K562 (cell line): ENCODE measurements around the gene LSM6. TPM values are rescaled to one million over a fixed set of nuclear protein-coding genes. Genes with fewer than 3 reads are reported as not detected.

Experiments
- ATAC-seq: fragments of 200-7000 bp; cut with Tn5 transposase; 3 replicates; pipeline ENCODE4 v1.9.1; 2020; ENCODE audit warnings: moderate library complexity
- BruUV-seq: library from RNA; stranded (reverse); fragments of 400-500 nt; replicated peaks from 2 replicates; lab custom pipeline; 2021; lab: Mats Ljungman, UMichigan
- CTCF ChIA-PET: fragments of 300-600 bp; formaldehyde crosslinking; extraction: SDS; loops from one replicate; lab custom pipeline; 2021; ENCODE audit warnings: low intra/inter-chr PET ratio; lab: Yijun Ruan, JAX
- POLR2A ChIA-PET: fragments of 300-600, 350-650 bp; sonication (Branson Sonifier 250); formaldehyde crosslinking; extraction: SDS; loops from one replicate; lab custom pipeline; 2021; ENCODE audit warnings: antibody characterized with exemption, inconsistent platforms; lab: Yijun Ruan, JAX
- DNase-seq, 4 experiments: peaks; one replicate each; pipeline versions ENCODE4 v3.0.0 to v3.0.0-alpha.2; 2011 to 2018; ENCODE audit warnings: low spot score in 3 of 4, mixed read lengths in 3 of 4; ENCODE audit errors: extremely low read depth in 1 of 4
- FAIRE-seq: peaks from 2 replicates; lab custom pipeline; 2011; peaks lifted over from hg19 to GRCh38; lab: Jason Lieb, UNC
- H2AFZ ChIP-seq: 2 replicates; pipeline ENCODE4 v1.6.0; 2011; ENCODE audit warnings: low read depth, low read length, control low read depth, inconsistent platforms
- H3K27ac ChIP-seq: fragments of 200-600 bp; 3 replicates; pipeline ENCODE4 v1.8.0; 2011; ENCODE audit warnings: low read depth, mild to moderate bottlenecking, control low read depth, inconsistent platforms, low read length, moderate library complexity, mixed read lengths; ENCODE audit errors: extremely low read depth
- H3K27me3 ChIP-seq, 2 experiments: fragments of 300-600 bp in 1 of 2; 2 replicates in 1 of 2; 3 replicates in 1 of 2; pipeline versions ENCODE4 v1.6.0 to v1.8.0; 2011; ENCODE audit warnings: inconsistent platforms in 2 of 2, low read length in 2 of 2, mild to moderate bottlenecking in 1 of 2, mixed read lengths in 1 of 2, moderate library complexity in 1 of 2; ENCODE audit not compliant: control insufficient read depth in 2 of 2, insufficient read depth in 2 of 2
- H3K36me3 ChIP-seq: fragments of 300-600 bp; 3 replicates; pipeline ENCODE4 v1.8.0; 2011; ENCODE audit warnings: mild to moderate bottlenecking, low read length, inconsistent platforms; ENCODE audit not compliant: control insufficient read depth, insufficient read depth
- H3K4me1 ChIP-seq, 2 experiments: fragments of 200-600 bp in 1 of 2; replicated peaks in 1 of 2; 2 replicates in 1 of 2; 3 replicates in 1 of 2; pipeline versions ENCODE4 v1.5.1 to v1.8.0; 2011; ENCODE audit warnings: inconsistent platforms in 2 of 2, low read length in 2 of 2, mild to moderate bottlenecking in 1 of 2, mixed read lengths in 1 of 2, moderate library complexity in 1 of 2; ENCODE audit not compliant: control insufficient read depth in 2 of 2, insufficient read depth in 2 of 2
- H3K4me2 ChIP-seq: 2 replicates; pipeline ENCODE4 v1.6.1; 2011; ENCODE audit warnings: low read length, control low read depth, inconsistent platforms, mixed read lengths; ENCODE audit not compliant: insufficient read depth
- H3K4me3 ChIP-seq: fragments of 200-600 bp; sonication (generic), shearing (Covaris generic); 2 replicates; pipeline ENCODE4 v1.5.1; 2016; ENCODE audit warnings: control low read depth, inconsistent platforms
- H3K79me2 ChIP-seq: fragments of 200-600 bp; 3 replicates; pipeline ENCODE4 v1.8.0; 2011; ENCODE audit warnings: low read length, inconsistent platforms; ENCODE audit not compliant: control insufficient read depth, insufficient read depth
- H3K9ac ChIP-seq, 2 experiments: 2 replicates each; pipeline versions ENCODE4 v1.6.0 to v1.6.1; 2011; ENCODE audit warnings: low read depth in 2 of 2, low read length in 2 of 2, control low read depth in 1 of 2, inconsistent platforms in 1 of 2, mild to moderate bottlenecking in 1 of 2, mixed read lengths in 1 of 2; ENCODE audit not compliant: insufficient read depth in 1 of 2
- H3K9me1 ChIP-seq: one replicate; pipeline ENCODE4 v1.6.0; 2011; ENCODE audit warnings: inconsistent platforms, mild to moderate bottlenecking, low read length, moderate library complexity; ENCODE audit not compliant: control insufficient read depth, insufficient read depth
- H3K9me3 ChIP-seq: replicated peaks from 2 replicates; pipeline ENCODE4 v1.5.1; 2011; ENCODE audit warnings: low read depth, low read length, inconsistent platforms; ENCODE audit not compliant: control insufficient read depth, insufficient read depth
- H4K20me1 ChIP-seq: replicated peaks from 2 replicates; pipeline ENCODE4 v1.6.1; 2011; ENCODE audit warnings: low read length, inconsistent platforms, mixed read lengths; ENCODE audit not compliant: control insufficient read depth, insufficient read depth
- CBX8 ChIP-seq: fragments of 200-600 bp; sonication (generic); IDR thresholded peaks from 2 replicates; pipeline ENCODE4 v1.6.1; 2012; ENCODE audit warnings: borderline replicate concordance, mixed run types, low read depth, mild to moderate bottlenecking, moderate library complexity, mixed read lengths, low read length, control low read depth, inconsistent platforms; ENCODE audit not compliant: poor library complexity, severe bottlenecking; ENCODE audit errors: extremely low read depth
- FOXA1 ChIP-seq: fragments of 450-650 bp; IDR thresholded peaks from 2 replicates; pipeline ENCODE4 v1.6.1; 2016; ENCODE audit warnings: mild to moderate bottlenecking, borderline replicate concordance
- ID3 ChIP-seq, 2 experiments: fragments of 250-450 bp in 1 of 2; fragments of 450-650 bp in 1 of 2; sonication (Bioruptor Pico) in 1 of 2; IDR thresholded peaks; 2 replicates each; pipeline versions ENCODE4 v1.6.1 to v1.8.0; 2016 to 2021; ENCODE audit warnings: mild to moderate bottlenecking in 2 of 2, moderate library complexity in 2 of 2, missing compliant biosample characterization in 1 of 2, missing genetic modification characterization in 1 of 2
- JUNB ChIP-seq: fragments of 450-650 bp; formaldehyde crosslinking; conservative IDR thresholded peaks from 2 replicates; pipeline ENCODE4 v1.4.0; 2020; ENCODE audit warnings: mild to moderate bottlenecking
- LEF1 ChIP-seq: fragments of 450-650 bp; IDR thresholded peaks from 2 replicates; pipeline ENCODE4 v1.6.1; 2016; ENCODE audit warnings: mild to moderate bottlenecking
- MYBL2 ChIP-seq, 2 experiments: fragments of 450-650 bp in 1 of 2; sonication (generic) in 1 of 2; formaldehyde crosslinking in 1 of 2; IDR thresholded peaks; 2 replicates each; pipeline versions ENCODE4 v1.6.1 to v1.8.1; 2017 to 2022; ENCODE audit warnings: borderline replicate concordance in 1 of 2, inconsistent platforms in 1 of 2, low read depth in 1 of 2, mild to moderate bottlenecking in 1 of 2, missing genetic modification reagents in 1 of 2, moderate library complexity in 1 of 2
- PTRF ChIP-seq: fragments of 450-650 bp; IDR thresholded peaks from 2 replicates; pipeline ENCODE4 v1.6.1; 2016; ENCODE audit warnings: mild to moderate bottlenecking, missing genetic modification characterization, missing compliant biosample characterization
- PYGO2 ChIP-seq: fragments of 450-650 bp; IDR thresholded peaks from 2 replicates; pipeline ENCODE4 v1.6.1; 2016; ENCODE audit warnings: mild to moderate bottlenecking, missing genetic modification characterization, moderate library complexity, missing compliant biosample characterization
- RNF2 ChIP-seq: sonication (generic); IDR thresholded peaks from 2 replicates; pipeline ENCODE4 v1.6.1; 2016
- SIRT6 ChIP-seq: IDR thresholded peaks from one replicate; pipeline ENCODE4 v1.6.1; 2012; ENCODE audit warnings: low read depth, mild to moderate bottlenecking, control low read depth, inconsistent platforms, low read length, moderate library complexity
- ZFX ChIP-seq: sonication (generic); formaldehyde crosslinking; IDR thresholded peaks from 2 replicates; pipeline ENCODE4 v1.8.0; 2022; ENCODE audit warnings: mild to moderate bottlenecking, missing genetic modification reagents, moderate library complexity
- ZNF551 ChIP-seq: fragments of 250-450 bp; sonication (Bioruptor Pico); IDR thresholded peaks from 2 replicates; pipeline ENCODE4 v1.5.0; 2021; ENCODE audit warnings: mild to moderate bottlenecking, moderate library complexity
- ZNF780A ChIP-seq: fragments of 250-450 bp; sonication (Bioruptor Pico); IDR thresholded peaks from 2 replicates; pipeline ENCODE4 v1.5.0; 2021; ENCODE audit warnings: mild to moderate bottlenecking
- ZSCAN29 ChIP-seq: fragments of 450-650 bp; IDR thresholded peaks from 2 replicates; pipeline ENCODE4 v1.6.1; 2017
- WGBS: fragments of 100-300 bp; shearing (Covaris generic); methylation state at CpG from one replicate; pipeline ENCODE4 v1.1.6; 2016; ENCODE audit warnings: low coverage, mixed read lengths; ENCODE audit not compliant: insufficient coverage; ENCODE audit errors: missing lambda C conversion rate; 5-methylcytosine and 5-hydroxymethylcytosine counted together
- in situ Hi-C: fragments of 300-500 bp; cut with MboI; formaldehyde crosslinking; loops from 4 replicates; pipeline ENCODE4 v1.15.0; 2018; ENCODE audit warnings: inconsistent platforms, mixed read lengths
- intact Hi-C: fragments of 100-400 bp; cut with micrococcal nuclease; formaldehyde crosslinking; loops from 2 replicates; pipeline ENCODE4 v1.14.2; 2022
- polyA plus RNA-seq, 8 experiments: library from polyadenylated mRNA; depleted of rRNA in 4 of 8; stranded (reverse) in 5 of 8; unstranded in 3 of 8; fragments of >200 nt; fragmentation: Nextera tagmentation in 2 of 8; fragmentation: Illumina TruSeq in 1 of 8; extraction: Ambion mirVana in 2 of 8; extraction: Trizol in 1 of 8; gene quantifications; 2 replicates each; pipeline versions ENCODE4 v1.2.1 to v1.2.3, GENCODE V29; 2011 to 2014; ENCODE audit warnings: inconsistent platforms in 1 of 8, missing spikeins in 1 of 8
- total RNA-seq, 7 experiments: library from RNA; depleted of rRNA in 6 of 7; stranded (reverse); fragments of >200 nt in 6 of 7; fragmentation: Illumina TruSeq in 2 of 7; extraction: Trizol in 2 of 7; gene quantifications; 2 replicates each; pipeline versions ENCODE4 v1.2.1 to v1.2.3, GENCODE V29; 2011 to 2021; ENCODE audit warnings: low replicate concordance in 1 of 7
- TF ChIP-seq, protein P1 (sequence below): fragments of 450-650 bp; formaldehyde crosslinking; conservative IDR thresholded peaks from 2 replicates; pipeline ENCODE4 v1.4.0; 2022; ENCODE audit warnings: mild to moderate bottlenecking, missing genetic modification characterization

LSM6 gene
- total and polyA plus RNA-seq, 9 of the 15 experiments (the other 6 are each of a cell fraction or from before 2014, with no cell fraction given), result 39.9 to 150 (median 97.4) TPM

- H3K4me2 ChIP-seq, result no peak overlapping the region
- BruUV-seq, result no TSS peak
- FAIRE-seq (no peak), DNase-seq (no peak), ATAC-seq (no peak)
- CTCF ChIA-PET, result no interaction called here
- H3K27ac ChIP-seq, result no peak overlapping the region
- no peaks in the 10 kb centered on the region for H4K20me1 ChIP-seq
- 1% methylated on average over 7 of the region's 7 CpGs for WGBS
- intact Hi-C loops, result no loop called here
- POLR2A ChIA-PET, result no interaction called here
- no peak overlapping the region for H2AFZ ChIP-seq
- peaks cover 0 to 19% of the 10 kb centered on the region in 2 experiments; a peak in 3 of 5 replicates for H3K27me3 ChIP-seq
- H3K4me1 ChIP-seq, result no peaks in the 10 kb centered on the region
- no peaks in the 10 kb centered on the region for H3K9me1 ChIP-seq
- H3K79me2 ChIP-seq, result no peaks in the 10 kb centered on the region
- in situ Hi-C loops, result no loop called here
- no peak overlapping the region for H3K4me3 ChIP-seq
- TF ChIP-seq PYGO2 (no peak), JUNB (no peak), ZNF551 (CRISPR knock-in tag) (no peak), PTRF (no peak), RNF2 (no peak), ZFX (CRISPR knock-in tag) (no peak), ZSCAN29 (no peak), CBX8 (no peak), FOXA1 (no peak), SIRT6 (no peak), MYBL2 (IDR thresholded peaks at IDR 0.05; ENCODE audit: low read depth) (no peak), MYBL2 (CRISPR knock-in tag; IDR thresholded peaks at IDR 0.05; ENCODE audit: borderline replicate concordance) (no peak), LEF1 (no peak), ZNF780A (CRISPR knock-in tag) (no peak), ID3 (CRISPR knock-in tag; IDR thresholded peaks at IDR 0.05) (no peak), ID3 (tag; IDR thresholded peaks at IDR 0.05) (no peak)
- TF ChIP-seq, protein P1, sequence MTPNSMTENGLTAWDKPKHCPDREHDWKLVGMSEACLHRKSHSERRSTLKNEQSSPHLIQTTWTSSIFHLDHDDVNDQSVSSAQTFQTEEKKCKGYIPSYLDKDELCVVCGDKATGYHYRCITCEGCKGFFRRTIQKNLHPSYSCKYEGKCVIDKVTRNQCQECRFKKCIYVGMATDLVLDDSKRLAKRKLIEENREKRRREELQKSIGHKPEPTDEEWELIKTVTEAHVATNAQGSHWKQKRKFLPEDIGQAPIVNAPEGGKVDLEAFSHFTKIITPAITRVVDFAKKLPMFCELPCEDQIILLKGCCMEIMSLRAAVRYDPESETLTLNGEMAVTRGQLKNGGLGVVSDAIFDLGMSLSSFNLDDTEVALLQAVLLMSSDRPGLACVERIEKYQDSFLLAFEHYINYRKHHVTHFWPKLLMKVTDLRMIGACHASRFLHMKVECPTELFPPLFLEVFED, result no peak
- no peaks in the 10 kb centered on the region for H3K9me3 ChIP-seq
- H3K9ac ChIP-seq, result no peak overlapping the region
- no peaks in the 10 kb centered on the region for H3K36me3 ChIP-seq
Observed at GRCh38 chr4:146132445-146132844, 43.1 kb upstream of the LSM6 start.
